Sigmoid colon (tissue), 7 donors: ENCODE results near the gene RNF186. TPM values are rescaled to one million over a fixed set of nuclear protein-coding genes. Genes with fewer than 3 reads are reported as not detected.

ENCODE experiments used
- DNase-seq: peaks from one replicate; pipeline ENCODE4 v3.0.0-alpha.2; 2019
- H3K27ac ChIP-seq, 4 donors: fragments of 200-600 bp; sonication (generic); one replicate each; pipeline ENCODE4 v1.5.1; 2016 to 2019; ENCODE audit warnings: mild to moderate bottlenecking in 1 of 4
- H3K27me3 ChIP-seq, 3 donors: fragments of 200-600 bp; sonication (generic); one replicate each; pipeline ENCODE4 v1.5.1; 2019; ENCODE audit warnings: mild to moderate bottlenecking in 1 of 3
- H3K36me3 ChIP-seq, 4 donors: fragments of 200-600 bp; sonication (generic); one replicate each; pipeline ENCODE4 v1.5.1; 2016 to 2019
- H3K4me1 ChIP-seq, 4 donors: fragments of 200-600 bp; sonication (generic); one replicate each; pipeline ENCODE4 v1.5.1; 2017 to 2019
- H3K4me3 ChIP-seq, 4 donors: fragments of 200-600 bp; sonication (generic); one replicate each; pipeline ENCODE4 v1.5.1; 2017 to 2019; ENCODE audit warnings: mild to moderate bottlenecking in 2 of 4, moderate library complexity in 1 of 4
- H3K9me3 ChIP-seq, 4 donors: fragments of 200-600 bp in 3 of 4; sonication (generic) in 3 of 4; one replicate each; pipeline versions ENCODE4 v1.5.1 to v1.6.1; 2013 to 2019
- CTCF ChIP-seq, 4 experiments: fragments of 450-650 bp in 3 of 4; fragments of 200-600 bp in 1 of 4; IDR thresholded peaks; one replicate each; pipeline ENCODE4 v1.5.1; 2016 to 2019; ENCODE audit warnings: antibody characterized with exemption in 4 of 4, mild to moderate bottlenecking in 3 of 4, moderate library complexity in 2 of 4
- EP300 ChIP-seq, 4 donors: sonication (generic); formaldehyde crosslinking; IDR thresholded peaks; one replicate each; pipeline ENCODE4 v1.6.1; 2017; ENCODE audit warnings: antibody characterized with exemption in 4 of 4
- POLR2A ChIP-seq, 2 donors: fragments of 450-650 bp; IDR thresholded peaks; one replicate each; pipeline ENCODE4 v1.6.1; 2016; ENCODE audit warnings: antibody characterized with exemption in 2 of 2, mild to moderate bottlenecking in 2 of 2, moderate library complexity in 2 of 2
- POLR2AphosphoS5 ChIP-seq, 4 donors: sonication (generic); formaldehyde crosslinking; IDR thresholded peaks; one replicate each; pipeline ENCODE4 v1.6.1; 2017; ENCODE audit warnings: antibody characterized with exemption in 4 of 4
- WGBS, 2 donors: extraction: QIAGEN DNeasy Blood & Tissue Kit; methylation state at CpG; one replicate each; pipeline ENCODE4 v1.1.7; 2013; 5-methylcytosine and 5-hydroxymethylcytosine counted together
- intact Hi-C: fragments of 100-400 bp; cut with DNase I; formaldehyde crosslinking; loops from one replicate; pipeline ENCODE4 v1.15.1; 2023
- polyA plus RNA-seq, 3 donors: library from polyadenylated mRNA; stranded (reverse); fragments of 200-250 nt; gene quantifications; one replicate each; pipeline ENCODE4 v1.2.3, GENCODE V29; 2013
- total RNA-seq, 4 donors: library from RNA; depleted of rRNA; stranded (reverse); fragments of >200 nt; gene quantifications; one replicate each; pipeline ENCODE4 v1.1.0, GENCODE V29; 2016
- donor health status: healthy with polysubstance abuse.
- donor health status: Bipolar disorder and iron deficiency.
- donor health status: healthy.

The RNF186 gene
- total and polyA plus RNA-seq, 7 donors: 13.8 to 34.3 (median 19.7) TPM; not detected in 4

- no peak overlapping the region for H3K4me3 ChIP-seq
- H3K27ac ChIP-seq: no peak overlapping the region
- 92 to 94% methylated on average over 7 of the region's 7 CpGs for WGBS, 2 donors
- DNase-seq: no peak
- H3K4me1 ChIP-seq: no peaks in the 10 kb centered on the region
- H3K27me3 ChIP-seq: no peaks in the 10 kb centered on the region
- intact Hi-C loops: no loop called here
- no peaks in the 10 kb centered on the region for H3K36me3 ChIP-seq
- H3K9me3 ChIP-seq: no peaks in the 10 kb centered on the region
- no peak for TF ChIP-seq POLR2A (IDR thresholded peaks at IDR 0.05)
- TF ChIP-seq CTCF (IDR thresholded peaks at IDR 0.05): no peak
- no peak for TF ChIP-seq EP300 (IDR thresholded peaks at IDR 0.05)
- no peak for TF ChIP-seq POLR2AphosphoS5 (IDR thresholded peaks at IDR 0.05)
Measured at GRCh38 chr1:19808351-19808750, 6.7 kb downstream of the RNF186 start.

DNA sequence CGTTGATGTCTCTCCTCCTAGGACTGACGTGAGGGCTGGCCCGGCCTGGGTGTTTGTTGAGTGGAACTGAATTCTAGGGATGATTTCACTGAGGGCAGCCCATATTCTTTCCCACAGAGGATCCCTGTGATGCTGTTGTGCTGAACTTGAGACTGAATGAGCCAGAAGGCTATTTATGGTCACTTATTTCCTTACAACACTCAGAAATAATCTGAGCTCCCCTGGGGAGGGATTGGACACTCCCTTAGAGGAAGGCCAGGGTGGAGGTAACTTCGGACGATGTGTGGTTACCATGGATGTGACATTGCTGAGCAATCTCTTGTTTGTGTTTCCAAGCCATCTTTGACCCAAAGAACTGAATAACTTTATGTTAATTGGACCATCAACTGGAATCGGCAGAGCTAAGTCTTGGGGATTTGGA, 10.2 kb downstream of the RNF186 start:
- WGBS, 2 donors: 55 to 81% methylated on average over 6 of the region's 6 CpGs
- no peaks in the 10 kb centered on the region for H3K27me3 ChIP-seq
- no peaks in the 10 kb centered on the region for H3K36me3 ChIP-seq
- no peak overlapping the region for H3K4me3 ChIP-seq
- peaks cover 0 to 7% (median 3%) of the 10 kb centered on the region in 4 donors for H3K4me1 ChIP-seq
- intact Hi-C loops: loop anchor here (5.0 kb wide), 1 partner anchor 48 kb away; no protein-coding TSS in a partner anchor
- H3K27ac ChIP-seq: no peak overlapping the region
- no peaks in the 10 kb centered on the region for H3K9me3 ChIP-seq
- DNase-seq: no peak
- TF ChIP-seq POLR2AphosphoS5 (IDR thresholded peaks at IDR 0.05) (no peak), CTCF (IDR thresholded peaks at IDR 0.05) (no peak), POLR2A (IDR thresholded peaks at IDR 0.05) (no peak), EP300 (IDR thresholded peaks at IDR 0.05) (no peak)

- Histone ChIP-seq H3K4me3 (no peak overlapping the region), H3K4me1 (peaks cover 0 to 18% (median 12%) of the 10 kb centered on the region in 4 donors), H3K9me3 (no peaks in the 10 kb centered on the region), H3K27me3 (no peaks in the 10 kb centered on the region), H3K27ac (no peak overlapping the region), H3K36me3 (peaks cover 0 to under 1% (median 0%) of the 10 kb centered on the region in 4 donors)
- TF ChIP-seq CTCF (IDR thresholded peaks at IDR 0.05) (no peak), POLR2AphosphoS5 (IDR thresholded peaks at IDR 0.05) (no peak), POLR2A (IDR thresholded peaks at IDR 0.05) (no peak), EP300 (IDR thresholded peaks at IDR 0.05) (no peak)
- intact Hi-C loops: loop anchor here (5.0 kb wide), 1 partner anchor 45 kb away; no protein-coding TSS in a partner anchor
- DNase-seq: no peak
- 76 to 87% methylated on average over 7 of the region's 7 CpGs for WGBS, 2 donors
Measured at GRCh38 chr1:19802269-19802668, 12.8 kb downstream of the RNF186 start.

DNA sequence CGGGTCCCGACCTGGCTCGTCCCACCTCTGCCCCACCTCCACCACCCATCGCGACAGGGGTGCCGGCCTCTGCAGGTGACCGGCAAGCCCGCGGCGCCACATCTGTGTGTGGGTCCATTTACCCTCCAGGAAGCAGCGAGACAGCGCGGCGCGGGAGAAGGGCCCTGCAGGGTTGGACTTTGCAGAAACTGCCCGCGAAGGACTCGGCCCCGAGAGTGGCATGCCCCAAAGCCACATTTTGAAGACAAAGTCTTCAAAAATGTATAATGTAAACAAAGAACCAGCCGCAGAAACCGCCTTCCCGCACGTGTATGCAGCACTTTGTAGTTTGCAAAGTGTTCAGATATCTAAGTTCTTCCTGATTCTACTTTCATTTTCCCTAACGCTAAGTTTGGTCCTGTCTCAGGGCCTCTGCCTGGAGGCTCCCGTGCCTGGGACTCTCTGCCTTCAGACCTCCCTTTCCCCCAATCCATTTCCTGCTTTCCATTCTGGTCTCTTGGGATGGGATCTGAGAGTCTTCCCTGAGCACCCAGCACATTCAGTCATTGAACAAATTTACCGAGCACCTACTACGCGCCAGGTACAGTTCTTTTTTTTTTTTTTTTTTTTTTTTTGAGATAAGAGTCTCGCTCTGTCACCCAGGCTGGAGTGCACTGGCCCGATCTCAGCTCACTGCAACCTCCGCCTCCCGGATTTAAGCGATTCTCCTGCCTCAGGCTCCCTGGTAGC, 14.8 kb downstream of the RNF186 start:
- peaks cover 0 to 7% (median 0%) of the 10 kb centered on the region in 4 donors for H3K36me3 ChIP-seq
- peak in 1 of 4 donors; percentile 5 for TF ChIP-seq POLR2AphosphoS5 (IDR thresholded peaks at IDR 0.05)
- TF ChIP-seq POLR2A (IDR thresholded peaks at IDR 0.05): no peak
- no peak for TF ChIP-seq EP300 (IDR thresholded peaks at IDR 0.05)
- peaks cover 0 to 18% (median 12%) of the 10 kb centered on the region in 4 donors for H3K4me1 ChIP-seq
- intact Hi-C loops: loop anchor here (5.0 kb wide), 1 partner anchor 43 kb away; no protein-coding TSS in a partner anchor
- DNase-seq: peak; percentile 74
- H3K27me3 ChIP-seq: no peaks in the 10 kb centered on the region
- no peaks in the 10 kb centered on the region for H3K9me3 ChIP-seq
- H3K27ac ChIP-seq: peak overlapping the region; percentile 82 to 85 (median 84)
- 15 to 20% methylated on average over 33 of the region's 33 CpGs for WGBS, 2 donors
- H3K4me3 ChIP-seq: peak overlapping the region; percentile 40 to 70 (median 68)
